Lower leg skin (tissue), 4 donors: ENCODE measurements around the gene AGO3. TPM values are rescaled to one million over a fixed set of nuclear protein-coding genes. Genes with fewer than 3 reads are reported as not detected.

Experiments used
- DNase-seq, 2 donors: peaks; one replicate each; pipeline ENCODE4 v3.0.0-alpha.2; 2019; ENCODE audit warnings: low spot score in 2 of 2
- H3K4me3 ChIP-seq: fragments of 200-600 bp; sonication (generic); 2 replicates; pipeline ENCODE4 v1.5.1; 2017; ENCODE audit warnings: mild to moderate bottlenecking, low read depth; ENCODE audit not compliant: poor library complexity, severe bottlenecking
- CTCF ChIP-seq, 3 donors: fragments of 450-650 bp; IDR thresholded peaks; one replicate each; pipeline ENCODE4 v1.5.1; 2016; ENCODE audit warnings: antibody characterized with exemption in 3 of 3, mild to moderate bottlenecking in 3 of 3, moderate library complexity in 2 of 3
- POLR2A ChIP-seq, 2 donors: fragments of 450-650 bp; IDR thresholded peaks; one replicate each; pipeline ENCODE4 v1.6.1; 2016 to 2017; ENCODE audit warnings: antibody characterized with exemption in 2 of 2, mild to moderate bottlenecking in 1 of 2, moderate library complexity in 1 of 2
- WGBS, 2 donors: methylation state at CpG; one replicate each; pipeline ENCODE4 v1.1.5; 2018; 5-methylcytosine and 5-hydroxymethylcytosine counted together
- intact Hi-C: fragments of 100-400 bp; cut with DNase I; formaldehyde crosslinking; loops from one replicate; pipeline ENCODE4 v1.15.0; 2023; ENCODE audit warnings: low total_unique reads
- total RNA-seq, 4 donors: library from RNA; depleted of rRNA; stranded (reverse); fragments of >200 nt; gene quantifications; one replicate each; pipeline ENCODE4 v1.1.0, GENCODE V29; 2016

AGO3 gene
- total RNA-seq, 4 donors from 2014 or later: 11.5 to 25.8 (median 20.9) TPM

- intact Hi-C loops: no loop called here
- 46 to 52% methylated on average over 5 of the region's 5 CpGs for WGBS, 2 donors
Observed at GRCh38 chr1:36106269-36106668, 175.4 kb downstream of the AGO3 start.

GRCh38 chr1:36107394-36107793 lies 176.5 kb downstream of the AGO3 start:
- WGBS, 2 donors: 78 to 85% methylated on average over 6 to 9 of the region's 9 CpGs
- DNase-seq: no peak
- intact Hi-C loops: no loop called here
- no peak for TF ChIP-seq CTCF (IDR thresholded peaks at IDR 0.05)
- no peak for TF ChIP-seq POLR2A (IDR thresholded peaks at IDR 0.05)
- no peak overlapping the region for H3K4me3 ChIP-seq

More at GRCh38 chr1:36106269-36106668, 175.4 kb downstream of the AGO3 start:
- no peak for DNase-seq
- no peak overlapping the region for H3K4me3 ChIP-seq
- TF ChIP-seq POLR2A (IDR thresholded peaks at IDR 0.05): no peak
- TF ChIP-seq CTCF (IDR thresholded peaks at IDR 0.05): no peak

GRCh38 chr1:36108314-36108713 lies 177.4 kb downstream of the AGO3 start:
- intact Hi-C loops: no loop called here
- no peak overlapping the region for H3K4me3 ChIP-seq
- TF ChIP-seq CTCF (IDR thresholded peaks at IDR 0.05) (no peak), POLR2A (IDR thresholded peaks at IDR 0.05) (no peak)
- WGBS, 2 donors: 73 to 82% methylated on average over 14 of the region's 14 CpGs
- no peak for DNase-seq

GRCh38 chr1:36109041-36109679 lies 178.3 kb downstream of the AGO3 start:
- 64 to 76% methylated on average over 11 of the region's 11 CpGs for WGBS, 2 donors
- no peak for DNase-seq
- intact Hi-C loops: no loop called here
- no peak overlapping the region for H3K4me3 ChIP-seq
- TF ChIP-seq POLR2A (IDR thresholded peaks at IDR 0.05): no peak
- TF ChIP-seq CTCF (IDR thresholded peaks at IDR 0.05): no peak

GRCh38 chr1:36111151-36111550 lies 180.2 kb downstream of the AGO3 start:
- TF ChIP-seq CTCF (IDR thresholded peaks at IDR 0.05) (no peak), POLR2A (IDR thresholded peaks at IDR 0.05) (no peak)
- intact Hi-C loops: no loop called here
- 52 to 61% methylated on average over 4 of the region's 4 CpGs for WGBS, 2 donors
- H3K4me3 ChIP-seq: no peak overlapping the region
- DNase-seq: no peak

GRCh38 chr1:36112823-36113222 lies 181.9 kb downstream of the AGO3 start:
- no peak for DNase-seq
- no peak for TF ChIP-seq CTCF (IDR thresholded peaks at IDR 0.05)
- no peak for TF ChIP-seq POLR2A (IDR thresholded peaks at IDR 0.05)
- H3K4me3 ChIP-seq: no peak overlapping the region
- 89 to 93% methylated on average over 9 of the region's 9 CpGs for WGBS, 2 donors
- intact Hi-C loops: no loop called here
